ENCODE measurements around the gene NACC1.

NACC1 gene

GRCh38 chr19:13151605-13152355 lies 33.7 kb downstream of the NACC1 start:
- TF ChIP-seq CTCF (IDR thresholded peaks at IDR 0.05; ENCODE audit: control insufficient read depth, insufficient read depth, low read depth, low read length, missing control alignments) = no peak
- DNase-seq (ENCODE audit: low read depth) = peak; percentile 75
- H3K4me3 ChIP-seq (ENCODE audit: control insufficient read depth, low read depth, low read length) = peak overlapping the region; percentile 71

- peak overlapping the region; percentile 63 for H3K4me3 ChIP-seq (ENCODE audit: control insufficient read depth, low read depth, low read length)
- no peak for TF ChIP-seq CTCF (IDR thresholded peaks at IDR 0.05; ENCODE audit: control insufficient read depth, insufficient read depth, low read depth, low read length, missing control alignments)
- DNase-seq (ENCODE audit: low read depth) = no peak
Measured at GRCh38 chr19:13152356-13152973, 34.4 kb downstream of the NACC1 start.

GRCh38 chr19:13152974-13153568 lies 35.0 kb downstream of the NACC1 start:
- peak overlapping the region; percentile 63 for H3K4me3 ChIP-seq (ENCODE audit: control insufficient read depth, low read depth, low read length)
- DNase-seq (ENCODE audit: low read depth) = no peak
- TF ChIP-seq CTCF (IDR thresholded peaks at IDR 0.05; ENCODE audit: control insufficient read depth, insufficient read depth, low read depth, low read length, missing control alignments) = no peak

- TF ChIP-seq CTCF (IDR thresholded peaks at IDR 0.05; ENCODE audit: control insufficient read depth, insufficient read depth, low read depth, low read length, missing control alignments) = peak; percentile 11
- H3K4me3 ChIP-seq (ENCODE audit: control insufficient read depth, low read depth, low read length) = peak overlapping the region; percentile 63
- DNase-seq (ENCODE audit: low read depth) = no peak
Measured at GRCh38 chr19:13153569-13154240, 35.6 kb downstream of the NACC1 start.

GRCh38 chr19:13154241-13154778 lies 36.2 kb downstream of the NACC1 start:
- TF ChIP-seq CTCF (IDR thresholded peaks at IDR 0.05; ENCODE audit: control insufficient read depth, insufficient read depth, low read depth, low read length, missing control alignments) = no peak
- DNase-seq (ENCODE audit: low read depth) = peak; percentile 86

GRCh38 chr19:13154911-13155471 lies 36.9 kb downstream of the NACC1 start:
- DNase-seq (ENCODE audit: low read depth) = no peak
- peak; percentile 16 for TF ChIP-seq CTCF (IDR thresholded peaks at IDR 0.05; ENCODE audit: control insufficient read depth, insufficient read depth, low read depth, low read length, missing control alignments)
- H3K4me3 ChIP-seq (ENCODE audit: control insufficient read depth, low read depth, low read length) = peak overlapping the region; percentile 63

More at GRCh38 chr19:13154241-13154778, 36.2 kb downstream of the NACC1 start:
- peak overlapping the region; percentile 63 for H3K4me3 ChIP-seq (ENCODE audit: control insufficient read depth, low read depth, low read length)
